GM10266 (cell line): Measurements from ENCODE around the gene THY1.

Experiments
- DNase-seq: peaks from one replicate; pipeline ENCODE4 v3.0.0; 2012; ENCODE audit errors: extremely low spot score
- TF ChIP-seq, protein P1 (sequence below): IDR thresholded peaks from 2 replicates; pipeline ENCODE4 v1.5.1; 2012; ENCODE audit warnings: mild to moderate bottlenecking, low read depth; ENCODE audit not compliant: control insufficient read depth, insufficient read depth; ENCODE audit errors: missing control alignments

The THY1 gene

DNA sequence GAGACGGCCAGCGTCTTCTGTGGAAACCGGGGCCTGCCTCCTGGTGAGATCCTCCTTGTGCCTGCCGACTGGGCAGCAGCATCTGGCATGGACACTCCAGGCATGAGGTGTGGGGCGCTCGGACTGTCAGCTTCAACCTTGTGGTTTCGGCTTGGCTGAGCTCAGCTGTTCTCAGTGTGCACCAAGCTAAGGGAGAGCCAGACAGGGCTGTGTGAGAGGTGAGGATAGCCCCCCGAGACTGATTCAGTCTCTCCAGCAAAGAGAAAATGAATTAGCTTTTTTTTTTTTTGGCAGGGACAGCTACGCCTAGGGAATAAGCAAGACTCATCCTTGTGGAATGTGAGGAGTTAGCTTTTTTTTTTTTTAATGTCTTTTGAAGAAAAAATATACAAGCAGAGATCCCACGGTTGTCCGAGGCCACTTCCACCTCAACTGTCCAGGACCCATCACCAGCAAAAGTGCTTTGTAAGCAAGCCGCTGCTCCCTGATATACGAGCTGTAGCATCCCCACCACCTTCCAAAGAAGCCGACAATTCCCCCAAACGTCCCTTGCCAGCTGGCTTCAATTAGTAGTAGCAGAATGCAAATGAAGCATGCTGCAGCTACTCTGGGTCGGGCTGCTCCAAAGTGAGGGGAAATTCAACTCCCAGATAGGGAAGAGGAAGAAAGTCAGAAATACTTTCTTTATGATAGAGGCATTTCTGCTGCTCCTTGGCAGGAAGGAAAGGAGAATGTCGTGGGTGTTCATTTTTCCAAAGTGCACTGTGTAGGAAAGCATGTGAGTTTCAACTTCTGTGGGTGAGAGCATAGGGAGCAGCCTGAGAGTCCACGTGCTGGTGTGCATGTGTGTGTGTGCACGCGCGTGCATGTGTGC lies 9.7 kb upstream of the THY1 start:
- DNase-seq = no peak
- TF ChIP-seq, protein P1, sequence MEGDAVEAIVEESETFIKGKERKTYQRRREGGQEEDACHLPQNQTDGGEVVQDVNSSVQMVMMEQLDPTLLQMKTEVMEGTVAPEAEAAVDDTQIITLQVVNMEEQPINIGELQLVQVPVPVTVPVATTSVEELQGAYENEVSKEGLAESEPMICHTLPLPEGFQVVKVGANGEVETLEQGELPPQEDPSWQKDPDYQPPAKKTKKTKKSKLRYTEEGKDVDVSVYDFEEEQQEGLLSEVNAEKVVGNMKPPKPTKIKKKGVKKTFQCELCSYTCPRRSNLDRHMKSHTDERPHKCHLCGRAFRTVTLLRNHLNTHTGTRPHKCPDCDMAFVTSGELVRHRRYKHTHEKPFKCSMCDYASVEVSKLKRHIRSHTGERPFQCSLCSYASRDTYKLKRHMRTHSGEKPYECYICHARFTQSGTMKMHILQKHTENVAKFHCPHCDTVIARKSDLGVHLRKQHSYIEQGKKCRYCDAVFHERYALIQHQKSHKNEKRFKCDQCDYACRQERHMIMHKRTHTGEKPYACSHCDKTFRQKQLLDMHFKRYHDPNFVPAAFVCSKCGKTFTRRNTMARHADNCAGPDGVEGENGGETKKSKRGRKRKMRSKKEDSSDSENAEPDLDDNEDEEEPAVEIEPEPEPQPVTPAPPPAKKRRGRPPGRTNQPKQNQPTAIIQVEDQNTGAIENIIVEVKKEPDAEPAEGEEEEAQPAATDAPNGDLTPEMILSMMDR = no peak

DNA sequence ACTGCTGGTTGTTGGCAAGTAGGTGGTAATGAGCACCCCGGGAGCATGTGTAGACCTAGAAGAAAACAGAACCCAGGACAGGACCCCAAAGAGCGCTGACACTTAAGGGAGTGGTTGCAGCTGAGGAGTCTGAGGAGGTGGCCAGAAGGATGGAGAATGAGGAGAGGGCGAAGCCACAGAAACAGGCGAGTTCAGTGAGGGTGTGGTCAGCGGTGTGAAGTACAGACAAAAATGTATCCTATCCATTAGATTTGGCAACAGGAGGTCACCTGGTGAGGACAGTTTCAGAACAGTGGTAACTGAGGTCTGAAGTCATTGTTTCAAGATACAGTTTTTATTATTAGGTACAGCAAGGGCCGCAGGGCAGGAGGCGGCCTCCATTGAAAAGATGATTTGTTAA lies 8.6 kb upstream of the THY1 start:
- TF ChIP-seq, protein P1 = no peak
- no peak for DNase-seq

DNA sequence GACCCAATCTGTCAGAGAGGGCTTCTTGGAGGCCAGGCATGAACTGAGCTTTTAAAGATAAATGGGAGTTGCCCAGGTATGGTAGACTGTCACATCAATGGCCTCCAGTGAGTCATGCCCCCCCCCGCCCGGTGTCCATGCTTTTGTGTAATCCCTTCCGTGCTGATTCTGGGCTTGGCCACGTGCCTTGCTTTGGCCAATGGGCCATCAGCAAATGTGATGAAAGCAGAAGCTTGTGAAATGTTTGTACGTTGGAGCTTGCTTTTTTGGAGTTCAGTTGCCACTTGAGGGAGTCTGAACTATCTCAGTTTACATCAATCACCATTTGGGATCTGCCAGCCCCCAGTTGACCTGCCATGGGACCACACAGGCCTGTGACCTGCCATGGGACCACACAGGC lies 4.3 kb upstream of the THY1 start:
- TF ChIP-seq, protein P1 = no peak
- no peak for DNase-seq

DNA sequence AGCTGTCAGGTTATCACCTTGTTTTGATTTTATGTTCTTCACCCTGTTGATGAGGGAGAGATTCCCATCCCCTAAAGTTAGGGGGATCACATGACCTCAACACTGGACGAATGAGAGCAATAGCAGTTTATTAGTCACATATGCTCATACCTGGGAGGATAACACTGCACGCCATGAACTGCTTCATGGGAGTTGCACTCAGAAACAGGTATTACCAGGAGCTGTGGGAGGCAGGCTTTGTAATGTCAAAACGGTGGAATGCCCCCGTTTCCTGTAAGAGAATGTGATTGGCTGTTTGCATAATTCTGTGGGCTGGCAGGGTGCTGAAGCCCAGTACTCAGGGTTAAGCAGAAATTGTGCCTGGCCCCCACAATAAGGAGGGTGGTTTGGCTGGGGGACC lies 3.2 kb upstream of the THY1 start:
- DNase-seq = no peak
- TF ChIP-seq, protein P1 = no peak

DNA sequence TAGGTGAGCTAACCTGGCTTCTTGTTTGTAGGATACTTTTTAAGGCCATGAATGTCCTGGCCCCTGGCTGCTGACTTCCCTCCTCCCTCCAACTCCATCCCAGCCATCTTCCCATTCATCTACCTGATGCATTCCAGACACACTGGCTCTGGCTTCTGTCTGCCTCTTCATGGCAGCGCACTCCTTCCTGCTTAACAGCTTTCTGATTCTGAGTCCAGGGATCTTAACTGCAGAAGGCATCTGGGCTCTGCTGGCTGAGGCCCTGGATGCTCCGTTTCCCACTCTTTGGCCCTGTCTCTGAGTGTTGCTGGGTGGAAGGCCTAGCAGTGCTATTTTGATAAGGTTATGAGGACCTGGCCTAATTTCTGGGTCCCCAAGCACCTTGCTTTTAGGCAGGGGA lies 1.8 kb upstream of the THY1 start:
- TF ChIP-seq, protein P1 = no peak
- DNase-seq = no peak

DNA sequence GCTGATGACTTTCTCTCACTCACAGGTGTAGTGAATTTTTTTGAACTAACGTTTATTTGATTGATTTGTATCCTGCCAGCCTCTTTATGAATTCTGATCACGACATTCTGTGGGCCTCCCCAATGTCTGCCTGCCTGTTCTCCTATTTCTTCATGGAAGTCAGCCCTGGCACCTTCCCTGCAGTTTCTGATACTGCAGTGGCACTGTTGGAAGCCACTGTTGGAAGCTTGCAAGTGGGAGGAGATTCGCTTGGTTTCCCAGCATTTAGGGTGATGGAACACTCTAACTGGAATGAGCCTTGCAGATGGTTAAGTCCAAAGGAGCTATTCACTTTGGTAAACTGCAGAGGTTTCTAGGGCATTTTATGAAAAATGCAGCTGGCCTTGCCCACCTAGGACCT lies 1.3 kb upstream of the THY1 start:
- DNase-seq = no peak
- TF ChIP-seq, protein P1 = no peak

DNA sequence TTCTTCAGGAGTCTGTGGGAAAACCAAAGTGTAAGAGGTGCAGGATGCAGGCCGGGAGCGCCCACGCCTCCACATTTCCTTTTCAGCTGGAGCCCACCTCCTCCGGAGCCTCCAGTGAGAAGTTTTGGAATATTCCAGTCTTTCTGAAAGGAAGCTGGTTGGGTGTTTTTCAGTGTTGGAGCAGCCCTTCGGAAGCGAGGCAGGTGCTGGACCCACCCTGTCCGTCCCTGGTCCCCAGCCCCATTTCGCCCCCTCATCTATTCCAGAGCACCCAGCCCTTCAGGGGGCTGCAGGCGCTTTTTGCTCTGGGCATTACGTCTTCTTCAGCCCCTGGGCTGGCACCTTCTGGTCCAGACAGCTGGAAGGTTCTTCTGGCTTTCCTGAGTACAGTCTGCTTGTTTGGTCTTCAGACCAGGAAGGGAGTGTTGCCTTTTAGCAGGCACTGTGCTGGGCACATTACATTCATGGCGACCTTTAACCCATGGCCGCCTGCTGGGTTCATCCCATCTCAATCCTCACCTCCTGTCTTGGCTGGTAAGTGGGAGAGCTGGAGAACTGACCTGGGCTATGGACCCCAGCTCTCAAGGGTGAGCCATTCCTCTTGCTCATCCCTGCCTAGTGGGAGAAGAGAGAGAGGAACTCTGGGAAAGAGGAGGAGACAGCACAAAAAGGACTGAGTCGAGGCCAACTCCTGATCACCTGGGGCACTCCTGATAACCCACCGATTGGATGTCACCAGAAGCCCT lies 710 bp upstream of the THY1 start:
- TF ChIP-seq, protein P1 = no peak
- no peak for DNase-seq
